NCI-H748 (cell line): ENCODE data around the gene MEF2B.
A peak's percentile ranks its signal among the peaks of the same experiment; 100 is the strongest.
"Not testable (repeated sequence)": the region's sequence is repeated elsewhere in the genome, so short reads cannot be mapped to it uniquely, and the experiment has no call there.

ENCODE experiments used
- DNase-seq: peaks from one replicate; lab custom pipeline; 2025; ENCODE audit not compliant: unreplicated experiment; lab: John Stamatoyannopoulos, UW

Gene MEF2B

DNA sequence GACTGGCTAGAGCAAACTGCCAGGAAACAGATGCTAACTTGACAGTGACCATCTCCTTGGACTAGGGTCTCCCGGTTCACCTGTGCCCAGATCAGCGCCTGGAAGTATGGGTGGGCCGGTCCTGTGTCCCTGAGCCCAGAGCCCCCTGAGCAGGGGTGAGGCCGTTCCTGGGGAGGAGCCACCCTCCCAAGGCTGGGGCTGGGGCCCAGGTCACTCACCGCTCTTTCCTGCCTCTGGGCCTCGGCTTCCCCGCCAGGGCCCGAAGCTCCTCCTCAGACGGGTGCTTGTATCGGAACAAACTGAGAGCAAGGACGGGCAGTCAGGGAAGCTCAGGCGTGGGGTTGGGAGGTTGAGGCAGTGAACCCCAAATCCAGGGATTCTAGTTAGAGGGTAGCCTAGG lies 37.2 kb downstream of the MEF2B start:
- DNase-seq: no peak

DNA sequence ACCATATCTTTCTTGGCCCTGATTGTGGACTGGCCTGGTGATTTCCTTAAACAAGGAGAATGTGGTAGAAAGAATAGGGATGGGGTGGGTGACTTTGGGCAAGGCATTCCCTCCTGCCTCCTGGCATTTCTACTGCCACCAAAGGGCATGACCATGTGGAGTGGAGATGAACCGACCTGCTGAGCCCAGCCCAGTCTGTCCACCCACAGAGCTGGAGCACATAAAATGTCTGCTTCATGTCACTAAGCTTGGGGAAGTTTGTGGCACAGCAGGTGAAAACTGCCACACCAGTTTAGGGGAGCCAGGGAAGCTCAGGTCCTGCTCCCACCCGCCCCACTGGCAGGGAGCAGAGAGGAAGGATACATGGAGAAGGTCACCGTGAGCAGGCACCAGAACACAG lies 38.1 kb downstream of the MEF2B start:
- DNase-seq: no peak

DNA sequence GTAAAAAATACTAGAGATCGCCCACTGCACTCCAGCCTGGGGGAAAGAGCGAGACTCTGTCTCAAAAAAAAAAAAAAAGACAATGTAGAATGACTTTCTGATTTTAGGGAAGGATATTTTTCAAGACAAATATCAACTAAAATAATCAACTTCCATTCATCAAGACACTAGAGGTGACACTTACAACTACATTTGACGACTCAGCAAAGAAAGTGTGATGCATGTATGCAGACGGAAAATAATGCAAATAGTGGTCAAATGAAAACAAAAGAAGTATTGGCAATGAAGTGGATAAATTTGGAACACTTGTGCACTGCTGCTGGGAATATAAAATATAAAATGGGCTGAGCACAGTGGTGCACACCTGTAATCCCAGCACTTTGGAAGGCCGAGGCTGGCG lies 44.0 kb downstream of the MEF2B start:
- DNase-seq: no peak

DNA sequence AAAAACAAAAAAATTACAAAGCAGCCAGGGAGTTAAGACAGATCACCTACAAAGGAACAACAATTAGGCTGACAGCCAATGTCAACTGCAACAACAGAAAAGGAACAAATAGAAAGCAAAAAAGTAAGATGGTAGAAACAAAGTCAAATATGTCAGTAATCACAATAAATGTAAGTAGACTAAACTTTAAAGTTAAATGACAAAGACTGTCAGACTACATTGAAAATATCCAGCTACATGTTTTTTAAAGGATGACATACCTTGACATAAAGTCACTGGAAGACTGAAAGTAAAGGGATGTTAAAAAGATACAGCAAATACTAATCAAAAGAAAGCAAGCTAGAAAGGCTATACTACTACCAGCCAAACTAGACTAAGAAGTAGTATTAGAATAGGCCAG lies 46.7 kb downstream of the MEF2B start:
- DNase-seq: no peak

DNA sequence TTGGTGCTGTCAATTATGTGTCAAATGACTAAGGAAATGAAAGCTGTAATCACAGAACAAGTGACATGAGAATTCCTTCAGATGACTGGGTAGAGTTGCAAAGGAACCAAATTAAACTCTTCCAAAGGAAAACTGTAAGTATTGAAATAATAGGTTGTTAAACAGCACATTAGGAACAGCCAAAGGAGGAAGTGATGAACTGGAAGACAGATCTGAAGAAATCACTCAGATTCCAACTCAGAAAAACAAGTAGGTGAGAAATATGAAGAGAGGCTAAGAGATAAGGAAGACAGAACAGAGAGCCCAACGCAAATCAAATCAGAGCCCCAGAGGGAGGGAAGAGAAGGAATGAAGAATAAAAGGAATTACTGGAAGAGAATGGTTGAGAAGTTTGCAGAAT lies 47.2 kb downstream of the MEF2B start:
- no peak for DNase-seq

DNA sequence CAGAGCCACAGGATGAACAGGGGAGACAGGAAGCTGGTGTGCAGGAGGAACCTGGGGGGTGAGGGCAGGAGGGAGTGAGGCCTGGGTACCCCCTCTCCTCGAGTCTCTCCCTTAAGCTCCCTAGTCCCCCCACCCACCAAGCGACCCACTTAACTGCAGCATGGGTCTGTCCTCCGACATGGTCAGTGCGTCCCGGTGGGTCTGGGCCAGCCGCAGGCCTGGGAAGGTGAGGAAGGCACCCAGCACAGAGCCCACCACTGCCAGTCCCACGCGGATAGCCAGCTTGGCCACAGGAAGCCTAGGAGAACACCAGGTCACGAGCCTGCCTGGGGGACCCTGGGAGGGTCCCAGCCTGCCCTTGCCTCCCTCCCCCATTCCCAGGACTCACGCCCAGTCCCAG lies 48.7 kb downstream of the MEF2B start:
- no peak for DNase-seq

DNA sequence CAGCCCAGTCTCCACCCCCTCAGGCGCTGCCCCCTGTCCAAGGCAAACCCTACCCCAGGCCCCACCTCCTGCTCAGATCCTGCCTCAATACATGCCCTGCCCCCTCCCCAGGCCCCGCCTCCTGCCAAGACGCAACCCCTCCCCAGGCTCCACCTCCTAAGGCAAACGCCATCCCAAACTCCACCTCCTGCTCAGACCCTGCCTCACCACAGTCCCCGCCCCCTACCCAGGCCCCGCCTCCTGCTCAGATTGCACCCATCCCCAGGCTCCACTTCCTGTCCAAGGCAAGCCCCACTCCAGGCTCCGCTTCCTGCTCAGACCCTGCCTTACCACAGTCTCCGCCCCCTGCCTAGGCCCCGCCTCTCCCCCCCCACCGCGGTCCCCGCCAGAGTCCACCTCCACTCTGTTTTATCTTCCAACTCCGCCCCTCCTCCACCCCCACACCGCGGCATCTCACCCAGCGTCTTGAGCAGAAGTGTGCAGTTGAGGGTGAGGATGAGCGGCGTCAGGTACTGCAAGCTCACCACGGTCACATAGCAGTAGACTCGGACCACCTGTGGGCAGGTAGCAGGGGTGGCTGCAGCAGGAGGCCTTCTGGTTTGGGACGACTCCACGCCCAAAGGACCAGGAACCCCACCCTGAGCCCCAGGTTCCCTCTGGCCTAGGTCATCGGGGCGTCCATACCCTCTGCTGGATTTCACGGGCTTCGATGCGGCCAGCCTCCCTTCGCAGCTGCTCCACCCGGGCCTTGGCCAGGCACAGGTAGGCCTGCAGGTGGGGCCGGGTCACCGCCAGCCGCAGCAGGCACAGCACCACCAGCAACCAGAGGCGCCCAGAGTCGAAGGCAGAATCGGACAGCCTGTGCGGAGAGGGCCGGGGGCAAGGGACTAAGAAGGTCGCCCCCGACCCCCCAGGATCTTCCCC lies 49.5 kb downstream of the MEF2B start:
- DNase-seq: peak; percentile 18

DNA sequence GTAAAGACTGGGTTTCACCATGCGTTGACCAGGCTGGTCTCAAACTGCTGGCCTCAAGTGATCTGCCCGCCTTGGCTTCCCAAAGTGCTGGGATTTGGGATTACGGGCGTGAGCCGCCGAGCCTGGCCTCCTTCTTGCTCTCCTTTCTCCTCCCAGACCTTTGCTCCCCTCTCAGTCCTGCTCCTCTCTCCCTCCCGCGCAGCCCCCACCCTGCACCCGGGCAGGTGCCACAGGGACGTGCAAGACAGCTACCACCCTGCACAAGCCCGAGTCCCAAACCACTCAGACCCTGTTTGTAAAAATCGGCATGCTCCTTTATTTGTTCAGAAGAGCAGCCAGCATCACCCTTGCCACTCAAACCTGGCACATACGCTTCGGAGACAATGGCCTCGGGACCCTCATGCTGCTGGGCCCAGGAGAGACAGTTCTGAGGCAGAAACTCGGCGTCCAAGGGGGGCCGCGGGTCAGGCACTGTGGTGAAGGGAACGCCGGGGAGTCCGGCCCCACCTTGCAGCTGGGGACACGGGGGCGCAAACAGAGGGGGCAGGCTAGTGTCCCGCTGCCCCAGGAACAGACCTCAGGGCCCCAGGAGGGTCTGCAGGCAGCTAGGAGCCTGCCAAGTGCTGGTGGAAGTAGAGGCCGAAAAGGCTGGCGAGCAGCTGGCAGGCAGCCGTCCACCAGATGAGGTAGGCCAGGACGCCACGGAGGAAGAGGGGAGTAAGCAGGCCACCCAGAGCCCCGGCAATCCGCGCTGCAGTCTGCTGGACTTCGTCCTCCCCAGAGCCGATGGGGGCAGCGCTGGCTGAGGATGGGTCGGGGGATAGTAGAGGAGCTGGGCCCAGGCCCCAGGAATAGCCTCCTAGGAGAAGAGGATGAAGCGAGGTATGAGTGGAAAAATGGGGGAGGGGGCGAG lies 50.5 kb downstream of the MEF2B start:
- DNase-seq: no peak

DNA sequence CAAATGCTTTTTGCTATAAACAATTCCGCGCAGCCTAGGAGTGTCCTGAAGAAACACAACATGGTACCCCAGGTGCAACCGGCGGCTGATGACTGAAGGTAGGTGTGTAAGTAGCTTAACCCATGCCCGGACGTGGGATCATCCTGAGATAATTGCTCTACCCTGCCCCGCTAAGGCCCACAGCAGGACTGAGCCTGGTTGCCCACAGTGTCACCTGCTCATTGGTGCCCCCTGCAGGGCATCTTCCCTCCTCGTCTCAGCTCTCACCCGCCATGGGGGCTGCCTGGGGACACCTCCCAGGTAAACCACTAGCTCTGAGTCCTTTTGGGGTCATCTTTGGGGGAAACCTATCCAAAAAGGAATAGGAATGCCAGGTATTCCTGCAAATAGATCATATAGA lies 54.1 kb downstream of the MEF2B start:
- peak; percentile 17 for DNase-seq

DNA sequence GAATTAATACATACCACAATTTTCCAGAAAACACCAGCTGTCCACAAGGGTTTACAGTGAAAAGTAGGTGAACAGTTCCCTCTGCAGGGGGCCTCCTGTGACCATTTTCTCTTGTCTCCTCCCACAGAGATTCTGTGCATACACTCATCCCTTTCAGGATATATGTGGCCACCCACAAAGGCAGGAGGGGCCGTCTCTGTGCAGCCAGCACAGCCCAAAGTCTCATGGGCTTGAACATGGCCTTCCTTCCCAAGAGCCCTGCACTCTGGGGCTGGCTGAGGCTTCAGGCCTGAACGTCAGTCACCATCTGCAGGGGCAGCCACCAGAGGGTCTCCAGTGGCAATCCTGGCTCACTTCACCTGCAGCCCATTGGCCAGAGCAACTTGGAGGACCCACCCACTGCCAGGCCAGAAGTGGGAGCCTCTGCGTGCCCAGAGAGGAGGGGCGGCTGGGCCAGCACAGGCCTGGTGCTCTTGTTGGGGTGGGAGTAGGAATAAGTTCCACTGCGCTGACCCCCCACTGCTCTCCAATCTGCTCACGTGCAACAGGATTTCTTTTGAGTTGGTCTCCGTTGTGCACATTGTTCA lies 56.9 kb downstream of the MEF2B start:
- no peak for DNase-seq

DNA sequence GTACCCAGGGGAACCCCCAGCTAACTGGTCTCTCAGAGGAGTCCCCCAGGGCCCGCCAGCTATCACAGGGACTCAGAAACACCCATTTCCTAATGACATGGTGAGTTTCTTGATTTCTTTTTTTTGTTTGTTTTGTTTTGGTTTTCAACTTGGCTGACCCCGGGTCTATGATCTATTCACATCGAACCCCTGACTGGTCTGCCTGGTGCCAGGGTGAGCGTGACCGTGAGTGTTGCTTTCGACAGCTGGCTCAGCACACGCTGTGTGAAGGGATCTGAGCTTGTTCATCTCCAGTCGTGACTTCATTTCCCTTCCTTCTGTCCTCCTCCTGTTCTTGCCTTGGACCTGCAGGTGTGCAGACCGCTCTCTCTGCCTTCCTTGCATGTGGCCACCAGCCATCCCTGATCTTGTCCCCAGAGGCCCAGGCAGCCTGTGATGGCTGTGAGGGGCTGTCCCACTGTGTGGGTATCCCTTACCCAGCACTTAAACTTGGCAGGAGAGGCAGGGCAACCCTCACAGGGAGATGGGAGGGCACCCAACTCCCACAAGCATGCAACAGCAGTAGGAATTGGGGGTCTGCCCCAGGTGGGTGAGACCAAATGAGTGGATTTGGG lies 58.0 kb downstream of the MEF2B start:
- DNase-seq: no peak

DNA sequence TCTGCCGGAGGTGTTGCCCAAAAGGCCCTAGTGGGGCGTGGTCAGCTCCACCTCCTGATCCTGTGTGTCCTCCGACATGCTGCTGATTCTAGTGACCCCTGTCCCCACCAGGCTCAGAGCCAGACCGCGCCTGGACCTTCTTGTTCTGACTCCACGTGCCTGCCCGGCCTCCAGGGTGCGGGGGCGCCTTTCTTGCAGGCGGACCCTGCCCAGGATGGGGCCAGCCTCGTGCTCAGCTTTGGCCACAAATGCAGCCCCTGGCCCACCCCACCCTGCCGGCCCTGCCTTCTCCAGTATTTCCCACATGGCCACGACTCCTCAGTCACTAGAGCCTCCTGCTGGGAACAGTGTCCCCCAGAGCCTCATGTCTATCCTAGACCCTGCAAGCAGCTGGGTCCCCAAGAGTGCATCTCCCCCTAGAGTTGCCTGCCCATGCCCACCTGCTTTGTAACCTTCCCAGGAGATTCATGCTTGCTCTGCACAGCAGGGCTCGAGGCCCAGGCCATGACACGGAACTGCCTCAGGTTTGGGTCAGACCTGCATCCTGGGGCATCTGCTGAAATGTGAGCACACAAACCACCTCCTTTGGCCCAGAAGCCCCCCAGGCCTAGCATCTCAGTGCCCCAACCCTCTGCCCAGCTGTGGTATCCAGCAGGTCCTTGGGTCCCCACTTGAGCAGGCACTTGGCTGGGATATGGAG lies 58.8 kb downstream of the MEF2B start:
- no peak for DNase-seq

DNA sequence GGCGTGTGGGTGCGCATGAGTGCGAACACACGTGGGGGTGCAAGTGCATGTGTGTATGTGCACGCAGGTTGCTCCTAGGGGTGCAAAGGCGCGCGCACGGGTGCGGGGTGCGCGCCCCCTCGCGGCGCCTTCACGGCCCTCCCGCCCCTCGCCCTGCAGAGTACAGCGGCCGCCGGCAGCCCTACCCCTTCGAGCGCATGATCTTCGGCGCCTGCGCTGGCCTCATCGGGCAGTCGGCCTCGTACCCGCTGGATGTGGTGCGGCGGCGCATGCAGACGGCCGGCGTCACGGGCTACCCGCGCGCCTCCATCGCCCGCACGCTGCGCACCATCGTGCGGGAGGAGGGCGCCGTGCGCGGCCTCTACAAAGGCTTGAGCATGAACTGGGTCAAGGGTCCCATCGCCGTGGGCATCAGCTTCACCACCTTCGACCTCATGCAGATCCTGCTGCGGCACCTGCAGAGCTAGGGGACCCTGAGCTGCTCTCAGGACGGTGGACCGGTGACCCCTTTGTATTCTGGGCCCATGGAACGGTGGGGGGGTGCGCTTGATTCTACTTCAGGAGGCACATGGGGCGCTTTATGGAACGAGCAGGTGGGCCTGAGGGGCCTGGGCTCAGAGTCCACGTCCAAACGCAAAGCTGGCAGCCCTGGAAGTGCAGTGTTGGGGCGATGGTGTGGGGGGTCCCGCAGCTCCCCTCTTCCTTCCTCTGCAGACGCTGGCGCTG lies 59.5 kb downstream of the MEF2B start:
- no peak for DNase-seq

DNA sequence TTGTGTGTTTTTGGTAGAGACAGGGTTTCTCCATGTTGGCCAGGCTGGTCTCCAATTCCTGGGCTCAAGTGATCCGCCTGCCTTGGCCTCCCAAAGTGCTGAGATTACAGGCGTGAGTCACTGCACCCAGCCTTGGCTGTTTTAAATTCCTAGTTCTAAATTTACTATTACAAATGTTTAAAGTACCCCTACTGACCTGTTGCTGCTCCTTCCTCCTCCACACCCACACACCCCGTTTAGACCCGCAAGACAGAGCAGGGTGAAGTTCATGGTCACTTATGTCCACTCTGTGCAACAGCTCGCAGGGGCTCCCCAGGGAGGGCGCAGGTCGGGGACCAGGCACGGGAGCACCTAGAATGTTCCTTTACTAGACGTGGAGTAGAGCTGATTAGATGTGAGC lies 60.5 kb downstream of the MEF2B start:
- no peak for DNase-seq

DNA sequence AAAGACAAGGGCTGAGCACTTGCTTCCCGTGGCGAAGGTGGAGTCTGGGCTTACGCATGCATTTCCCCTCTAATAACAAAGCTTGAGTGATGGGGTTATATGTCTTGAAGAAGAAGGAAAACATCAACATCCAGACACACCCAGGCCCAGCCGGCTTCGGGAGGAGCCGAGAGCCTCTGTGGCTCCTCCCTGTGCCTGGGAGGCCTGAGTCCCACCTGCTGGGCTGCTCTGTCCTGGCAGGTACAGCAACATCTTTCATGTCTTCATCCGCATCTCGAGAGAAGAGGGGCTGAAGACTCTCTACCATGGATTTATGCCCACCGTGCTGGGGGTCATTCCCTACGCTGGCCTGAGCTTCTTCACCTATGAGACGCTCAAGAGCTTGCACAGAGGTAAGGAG lies 62.4 kb downstream of the MEF2B start:
- no peak for DNase-seq

DNA sequence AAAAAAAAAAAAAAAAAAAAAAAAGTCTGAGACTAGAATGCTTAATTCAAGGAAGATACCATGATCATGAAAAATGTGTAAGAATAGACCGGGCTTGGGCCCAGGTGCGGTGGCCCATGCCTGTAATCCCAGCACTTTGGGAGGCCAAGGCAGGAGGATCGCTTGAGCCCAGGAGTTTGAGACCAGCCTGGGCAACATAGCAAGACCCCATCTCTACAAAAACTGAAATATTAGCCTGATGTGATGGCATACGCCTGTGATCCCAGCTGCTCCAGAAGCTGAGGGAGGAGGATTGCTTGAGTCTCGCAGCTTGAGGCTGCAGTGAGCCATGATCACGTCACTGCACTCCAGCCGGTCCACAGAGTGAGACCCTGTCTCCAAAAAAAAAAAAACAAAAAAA lies 63.1 kb downstream of the MEF2B start:
- not testable (repeated sequence) for DNase-seq

DNA sequence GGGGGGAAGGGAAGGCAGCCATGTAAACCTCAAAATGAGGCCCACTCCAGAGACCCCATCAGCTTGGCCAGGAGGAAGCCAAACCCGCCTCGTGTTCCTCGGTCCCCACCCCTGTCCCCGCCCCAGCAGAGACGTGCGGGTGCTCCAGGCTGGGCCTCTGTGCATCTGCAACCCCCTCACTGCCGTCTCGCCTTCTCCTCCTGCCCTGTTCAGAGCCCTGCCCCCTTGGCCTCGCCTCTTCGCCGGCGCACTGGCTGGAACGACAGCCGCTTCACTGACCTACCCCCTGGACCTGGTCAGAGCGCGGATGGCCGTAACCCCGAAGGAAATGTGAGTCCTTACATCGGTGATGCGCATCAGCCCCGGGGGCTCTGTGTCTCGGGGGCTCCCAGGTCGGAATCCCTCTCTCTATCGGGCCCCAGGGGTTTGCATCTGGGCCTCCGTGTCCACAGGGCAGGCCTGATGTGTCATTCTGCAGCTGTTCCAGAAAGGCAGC lies 64.0 kb downstream of the MEF2B start:
- no peak for DNase-seq

DNA sequence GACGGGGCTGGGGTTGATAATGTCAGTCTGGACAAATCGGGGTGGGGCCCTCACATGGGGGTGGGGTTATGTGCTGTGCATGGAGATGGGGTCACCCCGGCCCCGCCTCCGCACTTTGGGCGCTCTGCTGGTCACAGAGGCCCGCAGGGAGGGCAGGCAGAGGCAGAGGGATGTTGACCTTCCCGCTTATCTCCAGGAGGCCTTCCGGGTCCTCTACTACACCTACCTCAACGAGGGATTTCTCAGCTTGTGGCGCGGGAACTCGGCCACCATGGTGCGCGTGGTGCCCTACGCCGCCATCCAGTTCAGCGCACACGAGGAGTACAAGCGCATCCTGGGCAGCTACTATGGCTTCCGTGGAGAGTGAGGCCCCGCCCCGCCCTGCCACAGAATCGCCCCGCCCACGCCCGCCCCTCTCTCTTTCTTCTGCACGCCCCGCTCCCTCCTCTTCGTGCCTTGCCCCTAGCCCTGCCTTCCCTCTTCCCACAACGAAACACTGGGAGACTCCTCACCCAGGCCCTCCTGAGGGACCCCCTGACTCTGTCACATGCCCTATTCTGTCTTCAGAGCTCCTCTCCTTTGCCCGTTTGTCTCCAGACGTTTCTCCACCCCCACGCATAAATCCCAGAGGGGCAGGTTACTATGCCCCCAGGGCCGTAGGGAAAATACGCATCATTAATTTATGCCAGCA lies 64.6 kb downstream of the MEF2B start:
- peak; percentile 3 for DNase-seq

DNA sequence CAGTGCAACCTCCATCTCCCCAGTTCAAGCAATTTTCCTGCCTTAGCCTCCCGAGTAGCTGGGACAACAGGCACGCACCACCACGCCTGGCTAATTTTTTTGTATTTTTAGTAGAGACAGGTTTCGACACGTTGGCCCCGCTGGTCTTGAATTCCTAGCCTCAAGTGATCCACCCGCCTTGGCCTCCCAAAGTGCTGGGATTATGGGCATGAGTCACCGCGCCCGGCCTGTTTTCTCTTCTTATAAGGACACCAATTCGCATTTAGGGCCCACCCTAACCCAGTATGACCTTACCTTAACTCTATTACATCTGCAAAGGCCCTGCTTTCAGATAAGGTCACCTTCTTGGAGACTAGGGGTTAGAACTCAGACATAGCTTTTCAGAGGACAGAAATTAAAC lies 66.9 kb downstream of the MEF2B start:
- DNase-seq: no peak
